GM06990 (cell line): ENCODE data around the gene CD55.
A peak's percentile ranks its signal among the peaks of the same experiment; 100 is the strongest.

ENCODE experiments used
- DNase-seq: peaks from one replicate; pipeline ENCODE4 v3.0.0-alpha.2; 2011; ENCODE audit not compliant: insufficient read length; ENCODE audit errors: extremely low read depth
- H3K27me3 ChIP-seq: replicated peaks from 2 replicates; pipeline ENCODE4 v1.6.0; 2011; ENCODE audit warnings: low read length; ENCODE audit not compliant: control insufficient read depth, insufficient read depth
- H3K36me3 ChIP-seq: 2 replicates; pipeline ENCODE4 v1.5.1; 2011; ENCODE audit warnings: low read length; ENCODE audit not compliant: control insufficient read depth, insufficient read depth
- H3K4me3 ChIP-seq: replicated peaks from 2 replicates; pipeline ENCODE4 v1.5.1; 2011; ENCODE audit warnings: low read depth, mild to moderate bottlenecking, control low read depth, low read length
- CTCF ChIP-seq: IDR thresholded peaks from 2 replicates; pipeline ENCODE4 v1.5.1; 2011; ENCODE audit warnings: low read length, control low read depth, mild to moderate bottlenecking, inconsistent platforms; ENCODE audit not compliant: insufficient read depth, poor library complexity, severe bottlenecking

Gene CD55

GRCh38 chr1:207306603-207307002 lies 14.9 kb upstream of the CD55 start:
- Histone ChIP-seq H3K36me3 (no peaks in the 10 kb centered on the region), H3K27me3 (no peaks in the 10 kb centered on the region), H3K4me3 (no peak overlapping the region)
- no peak for DNase-seq
- no peak for TF ChIP-seq CTCF

- no peak for DNase-seq
- no peaks in the 10 kb centered on the region for H3K36me3 ChIP-seq
- H3K27me3 ChIP-seq: no peaks in the 10 kb centered on the region
- TF ChIP-seq CTCF: no peak
- H3K4me3 ChIP-seq: no peak overlapping the region
Observed at GRCh38 chr1:207308451-207309190, 12.9 kb upstream of the CD55 start.

- H3K36me3 ChIP-seq: no peaks in the 10 kb centered on the region
- H3K4me3 ChIP-seq: peak overlapping the region; percentile 24
- TF ChIP-seq CTCF: no peak
- no peak for DNase-seq
- H3K27me3 ChIP-seq: no peaks in the 10 kb centered on the region
Observed at GRCh38 chr1:207309745-207310273, 11.7 kb upstream of the CD55 start.

- H3K36me3 ChIP-seq: no peaks in the 10 kb centered on the region
- no peak for TF ChIP-seq CTCF
- H3K4me3 ChIP-seq: no peak overlapping the region
- DNase-seq: no peak
- no peaks in the 10 kb centered on the region for H3K27me3 ChIP-seq
Observed at GRCh38 chr1:207311888-207312603, 9.4 kb upstream of the CD55 start.

GRCh38 chr1:207312604-207312920 lies 8.9 kb upstream of the CD55 start:
- H3K27me3 ChIP-seq: no peaks in the 10 kb centered on the region
- no peak for TF ChIP-seq CTCF
- DNase-seq: no peak
- H3K4me3 ChIP-seq: no peak overlapping the region
- H3K36me3 ChIP-seq: no peaks in the 10 kb centered on the region
